Uterus (tissue), 4 donors: ENCODE measurements around the gene IFIT3. TPM values are rescaled to one million over a fixed set of nuclear protein-coding genes. Genes with fewer than 3 reads are reported as not detected.

Source experiments
- DNase-seq, 2 donors: peaks; one replicate each; pipeline ENCODE4 v3.0.0-alpha.2; 2019 to 2020
- H3K27ac ChIP-seq, 2 donors: fragments of 200-600 bp; sonication (generic); 1 replicate in 1 of 2; 2 replicates in 1 of 2; pipeline ENCODE4 v1.5.1; 2016 to 2018
- H3K27me3 ChIP-seq, 2 donors: fragments of 200-600 bp; sonication (generic); one replicate each; pipeline ENCODE4 v1.5.1; 2018 to 2019; ENCODE audit warnings: control low read depth in 1 of 2
- H3K36me3 ChIP-seq, 2 donors: fragments of 200-600 bp; sonication (generic); one replicate each; pipeline ENCODE4 v1.5.1; 2019; ENCODE audit warnings: control low read depth in 1 of 2
- H3K4me1 ChIP-seq, 2 donors: fragments of 200-600 bp; sonication (generic); one replicate each; pipeline ENCODE4 v1.5.1; 2018 to 2019; ENCODE audit warnings: control low read depth in 1 of 2
- H3K4me3 ChIP-seq, 2 donors: fragments of 200-600 bp; sonication (generic); 1 replicate in 1 of 2; 2 replicates in 1 of 2; pipeline ENCODE4 v1.5.1; 2018 to 2019; ENCODE audit warnings: mild to moderate bottlenecking in 1 of 2
- H3K9me3 ChIP-seq, 2 donors: fragments of 200-600 bp; sonication (generic); one replicate each; pipeline ENCODE4 v1.5.1; 2019; ENCODE audit warnings: control low read depth in 1 of 2
- CTCF ChIP-seq, 4 experiments: fragments of 200-600 bp in 2 of 4; fragments of 450-650 bp in 2 of 4; sonication (generic) in 2 of 4; IDR thresholded peaks; one replicate each; pipeline ENCODE4 v1.5.1; 2016 to 2019; ENCODE audit warnings: antibody characterized with exemption in 4 of 4, mild to moderate bottlenecking in 2 of 4, moderate library complexity in 1 of 4
- POLR2A ChIP-seq, 2 donors: fragments of 450-650 bp; IDR thresholded peaks; one replicate each; pipeline ENCODE4 v1.6.1; 2016; ENCODE audit warnings: antibody characterized with exemption in 2 of 2, mild to moderate bottlenecking in 1 of 2, moderate library complexity in 1 of 2
- intact Hi-C: fragments of 100-400 bp; cut with DNase I; formaldehyde crosslinking; loops from one replicate; pipeline ENCODE4 v1.15.1; 2023; ENCODE audit warnings: low total_unique reads
- total RNA-seq, 4 donors: library from RNA; depleted of rRNA in 3 of 4; stranded (reverse); fragments of >200 nt in 3 of 4; gene quantifications; one replicate each; pipeline versions ENCODE4 v1.1.0 to v1.2.4, GENCODE V29; 2014 to 2023
- donor health status: DM: yes; HTN: yes; CAD: no.

IFIT3 gene
- total RNA-seq, 4 donors from 2014 or later = 6.9 to 25.3 (median 15.6) TPM

- Histone ChIP-seq H3K4me1 (no peaks in the 10 kb centered on the region), H3K9me3 (no peaks in the 10 kb centered on the region), H3K36me3 (no peaks in the 10 kb centered on the region), H3K27me3 (no peaks in the 10 kb centered on the region), H3K27ac (peak overlapping the region in 1 of 2 donors; percentile 73), H3K4me3 (no peak overlapping the region)
- DNase-seq = no peak
- intact Hi-C loops = no loop called here
- no peak for TF ChIP-seq CTCF (IDR thresholded peaks at IDR 0.05)
- no peak for TF ChIP-seq POLR2A (IDR thresholded peaks at IDR 0.05)
Measured at GRCh38 chr10:89294721-89295239, 33.0 kb upstream of the IFIT3 start.

GRCh38 chr10:89295597-89295996, 32.2 kb upstream of the IFIT3 start:
- Histone ChIP-seq H3K27ac (peak overlapping the region; percentile 44 to 73), H3K9me3 (no peaks in the 10 kb centered on the region), H3K36me3 (no peaks in the 10 kb centered on the region), H3K4me3 (no peak overlapping the region), H3K27me3 (no peaks in the 10 kb centered on the region), H3K4me1 (no peaks in the 10 kb centered on the region)
- no peak for DNase-seq
- intact Hi-C loops = no loop called here
- TF ChIP-seq POLR2A (IDR thresholded peaks at IDR 0.05) (no peak), CTCF (IDR thresholded peaks at IDR 0.05) (no peak)

GRCh38 chr10:89296220-89296648, 31.6 kb upstream of the IFIT3 start:
- no peak for DNase-seq
- Histone ChIP-seq H3K9me3 (no peaks in the 10 kb centered on the region), H3K4me3 (no peak overlapping the region), H3K27me3 (no peaks in the 10 kb centered on the region), H3K36me3 (no peaks in the 10 kb centered on the region), H3K4me1 (no peaks in the 10 kb centered on the region), H3K27ac (peak overlapping the region; percentile 44 to 73)
- intact Hi-C loops = no loop called here
- TF ChIP-seq POLR2A (IDR thresholded peaks at IDR 0.05) = no peak
- no peak for TF ChIP-seq CTCF (IDR thresholded peaks at IDR 0.05)

- H3K4me3 ChIP-seq = no peak overlapping the region
- no peak for DNase-seq
- H3K36me3 ChIP-seq = no peaks in the 10 kb centered on the region
- intact Hi-C loops = no loop called here
- H3K9me3 ChIP-seq = no peaks in the 10 kb centered on the region
- H3K4me1 ChIP-seq = no peaks in the 10 kb centered on the region
- TF ChIP-seq CTCF (IDR thresholded peaks at IDR 0.05) (no peak), POLR2A (IDR thresholded peaks at IDR 0.05) (no peak)
- peak overlapping the region in 1 of 2 donors; percentile 73 for H3K27ac ChIP-seq
- no peaks in the 10 kb centered on the region for H3K27me3 ChIP-seq
Measured at GRCh38 chr10:89297356-89297755, 30.4 kb upstream of the IFIT3 start.

- DNase-seq = no peak
- TF ChIP-seq CTCF (IDR thresholded peaks at IDR 0.05) (no peak), POLR2A (IDR thresholded peaks at IDR 0.05) (no peak)
- H3K9me3 ChIP-seq = no peaks in the 10 kb centered on the region
- no peaks in the 10 kb centered on the region for H3K27me3 ChIP-seq
- H3K36me3 ChIP-seq = no peaks in the 10 kb centered on the region
- no peak overlapping the region for H3K4me3 ChIP-seq
- no peak overlapping the region for H3K27ac ChIP-seq
- no peaks in the 10 kb centered on the region for H3K4me1 ChIP-seq
- intact Hi-C loops = no loop called here
Measured at GRCh38 chr10:89297791-89298190, 30.0 kb upstream of the IFIT3 start.
